B cell (primary cell): ENCODE measurements around the gene MICALL1. TPM values are rescaled to one million over a fixed set of nuclear protein-coding genes. Genes with fewer than 3 reads are reported as not detected.

Source experiments
- ATAC-seq: fragments of 200-7000 bp; cut with Tn5 transposase; one replicate; pipeline ENCODE4 v1.10.0; 2021; ENCODE audit warnings: low read depth, mild to moderate bottlenecking, moderate number of reproducible peaks, moderate library complexity
- CTCF ChIA-PET: fragments of 350-600 bp; sonication (Branson Sonifier 250); formaldehyde crosslinking; loops from one replicate; lab custom pipeline; 2021; ENCODE audit warnings: antibody characterized with exemption, inconsistent platforms; lab: Charles Lee
- POLR2A ChIA-PET: fragments of 350-600 bp; sonication (Branson Sonifier 250); formaldehyde crosslinking; loops from one replicate; lab custom pipeline; 2021; ENCODE audit warnings: antibody characterized with exemption; lab: Charles Lee
- DNase-seq: peaks from one replicate; pipeline ENCODE4 v3.0.0; 2013
- H2AFZ ChIP-seq: 2 replicates; pipeline ENCODE4 v1.6.1; 2012; ENCODE audit warnings: mild to moderate bottlenecking, low read depth, low read length; ENCODE audit not compliant: insufficient read depth, poor library complexity, severe bottlenecking
- H3K27ac ChIP-seq, 2 donors: 1 replicate in 1 of 2; 2 replicates in 1 of 2; pipeline ENCODE4 v1.5.1; 2012 to 2013; ENCODE audit warnings: low read length in 2 of 2, mild to moderate bottlenecking in 2 of 2, moderate library complexity in 1 of 2
- H3K27me3 ChIP-seq, 4 experiments: fragments of 200-600 bp in 1 of 4; sonication (generic) in 1 of 4; replicated peaks in 1 of 4; 1 replicate in 2 of 4; 2 replicates in 2 of 4; pipeline versions ENCODE4 v1.6.1 to v1.7.0; 2013 to 2016; ENCODE audit warnings: low read length in 3 of 4, mild to moderate bottlenecking in 2 of 4, mixed read lengths in 1 of 4, moderate library complexity in 1 of 4; ENCODE audit not compliant: insufficient read depth in 4 of 4, control insufficient read depth in 3 of 4; ENCODE audit errors: control extremely low read depth in 1 of 4
- H3K36me3 ChIP-seq, 2 experiments: replicated peaks in 1 of 2; 1 replicate in 1 of 2; 2 replicates in 1 of 2; pipeline versions ENCODE4 v1.6.1 to v1.7.1; 2013; ENCODE audit warnings: low read length in 1 of 2; ENCODE audit not compliant: insufficient read depth in 2 of 2, control insufficient read depth in 1 of 2; ENCODE audit errors: control extremely low read depth in 1 of 2, extremely low read depth in 1 of 2
- H3K4me1 ChIP-seq, 2 donors: fragments of 200-600 bp in 1 of 2; sonication (generic) in 1 of 2; 1 replicate in 1 of 2; 2 replicates in 1 of 2; pipeline versions ENCODE4 v1.5.1 to v1.6.1; 2013 to 2017; ENCODE audit warnings: low read length in 2 of 2; ENCODE audit not compliant: control insufficient read depth in 2 of 2, insufficient read depth in 2 of 2
- H3K4me2 ChIP-seq: replicated peaks from 2 replicates; pipeline ENCODE3; 2012; ENCODE audit warnings: mild to moderate bottlenecking, low read depth, low read length; ENCODE audit not compliant: poor library complexity, severe bottlenecking
- H3K4me3 ChIP-seq, 5 experiments: fragments of 200-600 bp in 1 of 5; sonication (generic) in 1 of 5; 1 replicate in 3 of 5; 2 replicates in 2 of 5; pipeline versions ENCODE4 v1.5.1 to v1.7.0; 2011 to 2016; ENCODE audit warnings: low read length in 4 of 5, mild to moderate bottlenecking in 4 of 5, low read depth in 2 of 5, control low read depth in 1 of 5, moderate library complexity in 1 of 5; ENCODE audit not compliant: insufficient read depth in 1 of 5; ENCODE audit errors: control extremely low read depth in 1 of 5, extremely low read depth in 1 of 5
- H3K79me2 ChIP-seq: fragments of 200-600 bp; sonication (generic); one replicate; pipeline ENCODE4 v1.6.0; 2016; ENCODE audit warnings: low read length; ENCODE audit not compliant: control insufficient read depth, insufficient read depth
- H3K9ac ChIP-seq: fragments of 200-600 bp; sonication (generic); 2 replicates; pipeline ENCODE4 v1.6.1; 2017; ENCODE audit warnings: mild to moderate bottlenecking, low read length, moderate library complexity
- H3K9me3 ChIP-seq, 3 donors: one replicate each; pipeline versions ENCODE4 v1.6.1 to v1.7.1; 2013; ENCODE audit warnings: low read length in 2 of 3; ENCODE audit not compliant: control insufficient read depth in 2 of 3, insufficient read depth in 1 of 3; ENCODE audit errors: control extremely low read depth in 1 of 3
- H4K20me1 ChIP-seq: 2 replicates; pipeline ENCODE4 v1.6.0; 2012; ENCODE audit warnings: mild to moderate bottlenecking, low read length; ENCODE audit not compliant: insufficient read depth, control insufficient read depth, poor library complexity, severe bottlenecking
- H3K27ac Mint-ChIP-seq: one replicate; pipeline ENCODE4 v1.8.0; 2021; ENCODE audit warnings: mixed read lengths
- H3K27me3 Mint-ChIP-seq: one replicate; pipeline ENCODE4 v1.8.0; 2021; ENCODE audit warnings: mixed read lengths
- H3K4me1 Mint-ChIP-seq: one replicate; pipeline ENCODE4 v1.8.0; 2021; ENCODE audit warnings: mixed read lengths
- H3K4me3 Mint-ChIP-seq: one replicate; pipeline ENCODE4 v1.8.0; 2021; ENCODE audit warnings: mixed read lengths
- H3K9me3 Mint-ChIP-seq: one replicate; pipeline ENCODE4 v1.8.0; 2022; ENCODE audit warnings: mixed read lengths; ENCODE audit not compliant: insufficient read depth
- CTCF ChIP-seq: fragments of 200-600 bp; IDR thresholded peaks from one replicate; pipeline ENCODE4 v1.8.0; 2022; ENCODE audit warnings: antibody characterized with exemption, mild to moderate bottlenecking
- EZH2 ChIP-seq: IDR thresholded peaks from 2 replicates; pipeline ENCODE4 v1.6.1; 2012; ENCODE audit warnings: borderline replicate concordance, low read depth, mild to moderate bottlenecking, moderate library complexity, low read length; ENCODE audit not compliant: insufficient read depth, poor library complexity, severe bottlenecking
- WGBS: methylation state at CpG from one replicate; pipeline ENCODE4 v1.1.5; 2013; ENCODE audit warnings: missing lambda C conversion rate; ENCODE audit not compliant: insufficient coverage; 5-methylcytosine and 5-hydroxymethylcytosine counted together
- intact Hi-C: fragments of 100-400 bp; cut with micrococcal nuclease; formaldehyde crosslinking; loops from one replicate; pipeline ENCODE4 v1.10.0; 2022
- polyA plus RNA-seq: library from polyadenylated mRNA; depleted of rRNA; stranded (reverse); fragments of >200 nt; gene quantifications from 2 replicates; pipeline ENCODE4 v1.2.3, GENCODE V29; 2012
- total RNA-seq, 2 donors: library from RNA; stranded (reverse); fragments of 120-200 nt in 1 of 2; gene quantifications; 1 replicate in 1 of 2; 2 replicates in 1 of 2; pipeline versions ENCODE4 v1.2.3 to v1.2.4, GENCODE V29; 2013 to 2022

The MICALL1 gene
- total and polyA plus RNA-seq, 2 donors (not counting 1 experiment from before 2014, with no cell fraction given), result 21.0 to 34.9 TPM

- Histone ChIP-seq H3K4me1 (peaks cover 0 to 3% of the 10 kb centered on the region in 2 donors), H2AFZ (no peak overlapping the region), H3K36me3 (peaks cover 0 to 51% of the 10 kb centered on the region in 2 experiments), H4K20me1 (no peaks in the 10 kb centered on the region), H3K27ac (no peak overlapping the region), H3K79me2 (peaks cover 7% of the 10 kb centered on the region), H3K27me3 (no peaks in the 10 kb centered on the region), H3K4me3 (no peak overlapping the region), H3K9ac (no peak overlapping the region), H3K4me2 (no peak overlapping the region), H3K9me3 (no peaks in the 10 kb centered on the region)
- ATAC-seq (no peak), DNase-seq (no peak)
- no peak overlapping the region for H3K4me3 Mint-ChIP-seq
- POLR2A ChIA-PET, result no interaction called here
- no peaks in the 10 kb centered on the region for H3K27me3 Mint-ChIP-seq
- CTCF ChIA-PET, result no interaction called here
- 96% methylated on average over 32 of the region's 32 CpGs for WGBS
- intact Hi-C loops, result no loop called here
- peaks cover 9% of the 10 kb centered on the region for H3K4me1 Mint-ChIP-seq
- no peak overlapping the region for H3K27ac Mint-ChIP-seq
- H3K9me3 Mint-ChIP-seq, result no peaks in the 10 kb centered on the region
- TF ChIP-seq CTCF, result no peak
- TF ChIP-seq EZH2, result no peak
These were observed 20.9 kb downstream of the MICALL1 start for GRCh38 chr22:37926771-37927636.

- Mint-ChIP-seq H3K4me1 (peaks cover 10% of the 10 kb centered on the region), H3K27me3 (no peaks in the 10 kb centered on the region), H3K27ac (no peak overlapping the region), H3K4me3 (no peak overlapping the region), H3K9me3 (no peaks in the 10 kb centered on the region)
- H3K4me3 ChIP-seq, result no peak overlapping the region
- H3K27ac ChIP-seq, result no peak overlapping the region
- peaks cover 7% of the 10 kb centered on the region for H3K79me2 ChIP-seq
- POLR2A ChIA-PET, result no interaction called here
- no peaks in the 10 kb centered on the region for H3K9me3 ChIP-seq
- WGBS, result 95% methylated on average over 5 of the region's 5 CpGs
- no peaks in the 10 kb centered on the region for H3K27me3 ChIP-seq
- no peaks in the 10 kb centered on the region for H4K20me1 ChIP-seq
- H3K4me2 ChIP-seq, result no peak overlapping the region
- intact Hi-C loops, result no loop called here
- ATAC-seq, result no peak
- H3K9ac ChIP-seq, result no peak overlapping the region
- CTCF ChIA-PET, result no interaction called here
- H2AFZ ChIP-seq, result no peak overlapping the region
- DNase-seq, result no peak
- no peak for TF ChIP-seq EZH2
- TF ChIP-seq CTCF, result no peak
- H3K36me3 ChIP-seq, result peaks cover 0 to 57% of the 10 kb centered on the region in 2 experiments
- peaks cover 0 to 3% of the 10 kb centered on the region in 2 donors for H3K4me1 ChIP-seq
These were observed 21.5 kb downstream of the MICALL1 start for GRCh38 chr22:37927637-37927936.
